Rectal smooth muscle tissue (tissue), 1 donor: ENCODE measurements around the gene PDE6A.

Experiments used
- H3K27ac ChIP-seq: one replicate; pipeline ENCODE4 v1.7.0; 2013; ENCODE audit warnings: low read depth, low read length, inconsistent platforms
- H3K27me3 ChIP-seq: one replicate; pipeline ENCODE4 v1.7.0; 2013; ENCODE audit warnings: low read length; ENCODE audit not compliant: control insufficient read depth, insufficient read depth
- H3K36me3 ChIP-seq: one replicate; pipeline ENCODE4 v1.7.0; 2013; ENCODE audit warnings: low read length; ENCODE audit not compliant: control insufficient read depth, insufficient read depth
- H3K4me1 ChIP-seq: one replicate; pipeline ENCODE4 v1.7.0; 2013; ENCODE audit warnings: low read length; ENCODE audit not compliant: control insufficient read depth, insufficient read depth
- H3K4me3 ChIP-seq: one replicate; pipeline ENCODE4 v1.7.0; 2013; ENCODE audit warnings: low read length
- H3K9ac ChIP-seq: one replicate; pipeline ENCODE4 v1.7.0; 2013; ENCODE audit warnings: low read length

The PDE6A gene

DNA sequence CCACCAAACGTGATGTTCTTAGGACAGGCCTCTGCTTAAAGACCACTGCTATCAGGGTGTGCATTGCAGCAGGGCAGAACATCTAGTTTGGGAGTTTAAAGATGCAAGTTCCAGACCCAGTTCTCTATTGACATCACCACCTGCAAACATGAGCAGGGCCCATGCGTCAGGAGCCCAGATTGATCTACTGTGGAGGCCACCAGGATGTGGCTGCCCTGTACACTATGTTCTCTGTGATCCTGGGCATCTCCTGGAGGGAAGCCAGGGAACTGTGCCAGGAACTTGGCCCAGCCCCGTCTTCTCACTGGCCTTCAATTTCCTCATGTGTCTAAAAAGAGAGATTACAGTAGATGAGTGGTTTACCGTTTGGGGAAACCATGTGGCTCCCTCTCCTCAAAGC is 87.1 kb downstream of the PDE6A start:
- no peaks in the 10 kb centered on the region for H3K27me3 ChIP-seq
- peak overlapping the region; percentile 72 for H3K27ac ChIP-seq
- H3K9ac ChIP-seq, result no peak overlapping the region
- H3K4me3 ChIP-seq, result no peak overlapping the region
- peaks cover 3% of the 10 kb centered on the region for H3K4me1 ChIP-seq
- no peaks in the 10 kb centered on the region for H3K36me3 ChIP-seq

DNA sequence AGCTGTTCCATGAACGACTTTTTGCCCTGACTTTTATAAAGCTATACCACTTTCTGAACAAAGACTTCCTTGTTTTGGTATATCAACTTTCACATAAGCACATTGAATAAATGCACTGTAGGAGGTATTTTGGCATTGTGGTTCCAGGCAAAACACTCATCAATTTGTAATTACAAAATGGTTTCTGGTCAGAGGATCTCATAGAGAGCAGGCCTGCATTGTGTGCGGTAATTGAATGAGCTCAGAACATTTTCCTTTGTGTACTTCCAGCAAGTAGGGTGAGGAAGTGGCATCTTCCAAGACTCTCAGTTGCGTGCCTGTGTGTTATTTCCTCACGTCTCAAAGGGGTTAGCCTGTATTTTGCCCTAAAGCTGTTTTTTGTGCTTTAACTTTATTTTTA is 89.2 kb downstream of the PDE6A start:
- Histone ChIP-seq H3K27ac (no peak overlapping the region), H3K27me3 (no peaks in the 10 kb centered on the region), H3K9ac (no peak overlapping the region), H3K4me3 (no peak overlapping the region), H3K36me3 (no peaks in the 10 kb centered on the region), H3K4me1 (peaks cover 3% of the 10 kb centered on the region)

DNA sequence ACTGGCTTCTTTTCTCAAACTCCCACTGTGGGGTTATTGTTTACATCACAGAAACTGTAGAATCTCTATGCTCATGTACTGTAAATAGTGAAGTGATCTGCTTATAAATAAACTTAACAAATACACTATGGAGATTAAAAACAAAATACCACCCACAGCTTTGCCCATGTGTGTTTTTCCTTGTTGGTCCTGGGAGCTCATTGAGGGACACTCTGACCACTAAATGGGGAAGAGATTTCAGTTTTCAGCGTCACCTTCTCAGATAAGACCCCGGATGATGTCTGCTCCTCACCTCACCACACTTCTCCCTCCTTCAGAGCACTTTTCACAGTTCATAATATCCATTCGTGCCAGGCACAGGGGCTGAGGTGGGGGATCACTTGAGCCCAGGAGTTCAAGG is 89.7 kb downstream of the PDE6A start:
- Histone ChIP-seq H3K4me3 (no peak overlapping the region), H3K9ac (no peak overlapping the region), H3K36me3 (peaks cover 2% of the 10 kb centered on the region), H3K27me3 (no peaks in the 10 kb centered on the region), H3K4me1 (peaks cover 3% of the 10 kb centered on the region), H3K27ac (no peak overlapping the region)

DNA sequence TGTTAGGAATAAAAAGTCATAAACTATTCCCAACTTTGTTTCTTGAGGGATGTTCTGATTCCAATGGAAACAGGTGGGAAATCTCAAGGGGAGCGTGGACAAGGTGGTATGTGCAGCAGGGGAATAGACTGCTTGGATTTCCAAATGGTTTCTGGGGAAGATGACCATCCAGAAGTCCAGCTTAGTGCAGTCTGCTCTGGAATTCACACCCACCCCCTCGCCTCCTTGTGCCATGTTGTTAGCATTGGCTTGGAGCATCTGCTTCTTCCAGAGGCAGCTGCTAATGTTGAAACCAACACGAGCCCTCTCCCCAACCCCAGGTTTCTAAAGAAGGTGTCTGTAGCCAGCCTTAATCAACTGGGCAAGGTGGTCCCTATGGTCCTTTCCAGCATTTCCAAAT is 90.9 kb downstream of the PDE6A start:
- no peaks in the 10 kb centered on the region for H3K27me3 ChIP-seq
- H3K27ac ChIP-seq, result no peak overlapping the region
- peaks cover 7% of the 10 kb centered on the region for H3K36me3 ChIP-seq
- peaks cover 3% of the 10 kb centered on the region for H3K4me1 ChIP-seq
- no peak overlapping the region for H3K4me3 ChIP-seq
- H3K9ac ChIP-seq, result no peak overlapping the region

DNA sequence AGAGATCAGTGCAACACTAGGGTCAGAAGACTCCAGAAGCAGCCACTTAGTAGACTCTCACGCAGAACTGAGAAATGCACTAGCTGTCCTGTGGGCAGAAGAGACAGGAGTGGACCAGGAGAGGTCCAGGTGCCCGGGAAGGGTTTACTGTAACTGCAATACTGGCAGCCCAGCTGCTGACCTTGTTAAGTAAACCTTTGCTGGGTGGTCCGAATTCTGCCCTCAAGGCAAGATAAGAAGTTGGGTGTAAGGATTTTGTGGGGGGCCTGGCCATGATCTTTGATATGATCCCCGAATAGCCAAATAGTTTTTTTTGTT is 91.3 kb downstream of the PDE6A start:
- Histone ChIP-seq H3K4me1 (peaks cover 3% of the 10 kb centered on the region), H3K27me3 (no peaks in the 10 kb centered on the region), H3K4me3 (no peak overlapping the region), H3K27ac (no peak overlapping the region), H3K9ac (no peak overlapping the region), H3K36me3 (peaks cover 11% of the 10 kb centered on the region)

DNA sequence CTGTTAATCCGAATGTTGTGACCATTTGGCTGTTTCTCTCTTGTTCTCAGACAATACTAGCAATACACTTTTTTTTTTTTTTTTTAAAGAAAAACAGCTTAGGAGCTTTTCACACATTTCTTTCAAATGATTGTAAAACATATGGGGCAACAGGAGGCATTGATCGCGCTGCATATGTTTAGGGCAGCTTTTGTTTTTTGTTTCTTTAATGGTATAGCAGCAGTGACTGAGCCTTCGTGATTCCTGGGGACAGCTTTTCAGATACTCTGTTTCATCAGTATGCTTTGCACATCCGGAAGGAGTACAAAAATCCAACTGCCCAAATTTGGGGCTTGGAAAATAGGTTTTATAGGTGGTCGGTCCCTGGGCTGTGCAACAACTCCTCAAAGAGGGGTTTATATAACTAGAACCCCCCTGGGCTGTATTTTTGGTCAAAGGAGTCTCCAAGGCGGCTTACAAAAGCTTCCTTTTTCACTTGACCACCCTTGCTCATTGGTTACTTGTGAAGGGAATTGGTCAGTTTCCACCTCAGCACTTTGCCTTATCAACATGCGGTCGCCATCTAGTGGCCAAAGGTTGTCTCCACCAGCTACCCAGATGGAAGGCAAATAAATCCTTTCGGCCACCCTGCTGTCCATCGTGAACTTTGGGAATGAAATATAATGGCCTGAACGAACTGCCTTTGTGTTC is 91.8 kb downstream of the PDE6A start:
- Histone ChIP-seq H3K9ac (no peak overlapping the region), H3K27ac (no peak overlapping the region)

DNA sequence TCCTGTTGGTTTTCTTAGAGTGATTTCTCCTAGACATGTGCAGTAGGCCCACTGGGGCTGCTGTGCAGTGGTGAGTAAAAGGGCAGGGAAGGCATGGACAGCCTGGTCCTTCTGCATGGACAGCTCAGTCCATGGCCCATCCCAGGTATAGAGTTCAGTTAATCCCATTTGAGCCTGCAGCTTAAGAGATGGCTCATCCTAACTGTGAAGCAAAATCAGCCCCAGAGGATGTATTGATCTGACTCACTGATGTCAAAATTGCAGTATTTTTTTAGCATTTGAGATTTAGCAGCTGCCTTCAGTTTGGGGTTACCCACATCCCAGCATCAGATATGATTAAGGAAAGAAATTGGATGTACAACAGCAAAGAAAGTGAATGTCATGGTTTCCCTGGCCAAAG is 93.4 kb downstream of the PDE6A start:
- Histone ChIP-seq H3K4me1 (no peaks in the 10 kb centered on the region), H3K36me3 (peaks cover 21% of the 10 kb centered on the region), H3K27ac (no peak overlapping the region)

More for the DNA sequence above, 91.8 kb downstream of the PDE6A start:
- Histone ChIP-seq H3K36me3 (peaks cover 12% of the 10 kb centered on the region), H3K4me1 (peaks cover 3% of the 10 kb centered on the region), H3K27me3 (no peaks in the 10 kb centered on the region), H3K4me3 (no peak overlapping the region)

DNA sequence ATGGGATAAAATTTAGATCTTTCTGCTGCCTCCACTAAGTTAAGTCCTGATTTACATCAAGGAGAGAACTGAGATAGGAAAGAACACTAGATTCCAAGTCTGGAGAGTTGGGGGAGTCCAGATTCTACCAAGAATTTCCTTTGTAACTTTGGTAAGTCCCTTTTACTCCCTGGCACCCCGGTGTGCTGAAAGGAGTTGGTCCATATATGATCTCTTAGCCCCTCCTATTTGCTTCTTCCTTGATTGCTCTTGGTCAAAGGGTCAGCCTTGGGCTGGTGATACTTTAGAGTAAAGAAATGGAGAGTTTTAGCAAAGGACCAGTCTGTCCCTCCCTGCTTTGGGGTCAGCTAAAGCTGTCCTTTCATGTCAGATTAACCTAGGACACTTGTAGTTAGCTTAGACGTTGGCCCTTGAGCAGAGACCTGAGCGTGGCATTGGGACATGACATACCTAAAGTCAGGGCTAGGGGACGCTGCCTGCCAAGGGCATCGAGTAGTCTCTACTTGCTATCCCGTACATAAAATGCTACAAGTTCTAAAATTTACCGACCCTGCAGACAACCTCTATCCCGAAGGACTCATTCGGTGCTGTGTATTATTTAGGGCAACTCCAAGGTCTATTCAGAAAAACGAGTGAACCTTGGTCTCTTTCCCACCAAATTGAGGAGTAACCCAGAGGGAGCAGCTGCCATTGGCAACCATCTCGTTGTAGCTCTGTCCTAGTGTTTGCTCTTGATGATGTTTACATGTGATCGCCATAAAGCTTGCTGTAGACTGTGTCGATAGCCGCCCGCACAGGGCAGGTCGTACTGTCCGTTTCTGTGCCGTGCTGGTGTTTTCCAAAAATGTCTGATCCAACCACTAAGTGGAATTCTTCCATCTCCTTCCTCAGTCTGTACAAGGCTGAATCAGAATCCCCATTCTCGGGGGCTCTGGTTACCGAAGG is 94.4 kb downstream of the PDE6A start:
- H3K9ac ChIP-seq, result no peak overlapping the region
- no peaks in the 10 kb centered on the region for H3K4me1 ChIP-seq
- no peak overlapping the region for H3K4me3 ChIP-seq
- H3K36me3 ChIP-seq, result peaks cover 28% of the 10 kb centered on the region
- H3K27me3 ChIP-seq, result no peaks in the 10 kb centered on the region
- H3K27ac ChIP-seq, result no peak overlapping the region

More for the DNA sequence above, 93.4 kb downstream of the PDE6A start:
- Histone ChIP-seq H3K27me3 (no peaks in the 10 kb centered on the region), H3K4me3 (no peak overlapping the region), H3K9ac (no peak overlapping the region)

DNA sequence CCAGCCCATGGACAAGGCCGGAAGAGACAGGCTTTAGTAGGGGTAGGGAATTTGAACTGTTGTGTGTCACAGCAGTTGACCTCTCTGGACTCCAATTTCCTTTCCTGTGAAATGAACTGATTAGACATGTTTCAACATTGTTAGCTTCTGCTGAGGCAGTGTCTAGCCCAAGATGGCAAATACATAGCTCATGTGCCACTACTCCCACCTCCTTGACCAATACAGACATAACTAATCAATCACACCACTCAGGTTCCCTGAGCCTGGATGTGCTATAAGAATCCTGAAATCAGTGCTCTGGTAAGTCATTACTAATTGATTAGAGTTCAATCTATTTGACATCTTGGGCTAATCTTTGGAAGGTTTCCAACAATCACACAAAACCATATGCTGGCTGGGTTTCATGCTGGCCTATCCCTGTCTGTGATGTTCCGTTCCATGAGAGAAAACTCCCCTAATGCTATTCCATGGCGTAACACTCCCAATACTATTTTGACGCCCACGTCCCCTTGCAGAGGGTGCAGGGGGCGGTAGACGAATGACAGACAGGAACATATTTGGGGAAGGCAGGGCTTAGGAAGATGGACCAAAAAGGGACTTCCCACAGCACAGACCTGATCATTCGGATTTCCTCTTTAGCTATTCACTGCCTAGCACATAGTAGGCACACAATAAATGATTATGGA is 95.2 kb downstream of the PDE6A start:
- no peak overlapping the region for H3K27ac ChIP-seq
- H3K27me3 ChIP-seq, result no peaks in the 10 kb centered on the region
- H3K4me1 ChIP-seq, result no peaks in the 10 kb centered on the region
- H3K9ac ChIP-seq, result no peak overlapping the region
- no peak overlapping the region for H3K4me3 ChIP-seq
- peaks cover 36% of the 10 kb centered on the region for H3K36me3 ChIP-seq

DNA sequence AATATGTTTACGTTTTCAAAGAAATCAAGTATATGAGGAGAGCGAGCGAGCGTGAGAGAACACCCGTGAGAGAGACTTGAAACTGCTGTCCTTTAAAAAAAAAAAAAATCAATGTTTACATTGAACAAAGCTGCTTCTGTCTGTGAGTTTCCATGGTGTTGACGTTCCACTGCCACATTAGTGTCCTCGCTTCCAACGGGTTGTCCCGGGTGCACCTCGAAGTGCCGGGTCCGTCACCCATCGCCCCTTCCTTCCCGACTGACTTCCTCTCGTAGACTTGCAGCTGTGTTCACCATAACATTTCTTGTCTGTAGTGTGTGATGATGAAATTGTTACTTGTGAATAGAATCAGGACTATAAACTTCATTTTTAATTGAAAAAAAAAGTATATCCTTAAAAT is 97.0 kb downstream of the PDE6A start:
- H3K27me3 ChIP-seq, result no peaks in the 10 kb centered on the region
- no peaks in the 10 kb centered on the region for H3K4me1 ChIP-seq
- H3K36me3 ChIP-seq, result peaks cover 40% of the 10 kb centered on the region
- no peak overlapping the region for H3K27ac ChIP-seq
- H3K9ac ChIP-seq, result no peak overlapping the region
- H3K4me3 ChIP-seq, result no peak overlapping the region

DNA sequence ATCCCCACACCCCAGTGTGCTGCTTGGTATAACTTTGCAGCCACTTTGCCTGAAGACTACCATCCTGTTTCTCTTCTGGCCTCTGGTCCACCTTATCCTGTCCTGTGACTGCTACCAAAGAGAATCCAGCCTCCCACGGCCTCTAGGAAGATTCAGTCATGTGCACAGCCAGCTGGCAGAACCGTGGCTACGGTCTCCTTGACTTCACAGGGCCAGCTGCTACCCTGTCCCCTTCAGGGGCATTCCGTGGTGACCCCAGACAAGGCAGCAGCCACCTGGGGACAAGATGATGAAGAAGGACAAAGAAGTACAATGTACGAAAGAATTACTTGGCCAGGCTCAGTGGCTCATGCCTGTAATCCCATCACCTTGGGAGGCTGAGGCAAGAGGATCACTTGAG is 98.6 kb downstream of the PDE6A start:
- H3K27ac ChIP-seq, result no peak overlapping the region
- H3K4me1 ChIP-seq, result no peaks in the 10 kb centered on the region
- no peak overlapping the region for H3K9ac ChIP-seq
- no peak overlapping the region for H3K4me3 ChIP-seq
- H3K36me3 ChIP-seq, result peaks cover 50% of the 10 kb centered on the region
- no peaks in the 10 kb centered on the region for H3K27me3 ChIP-seq

DNA sequence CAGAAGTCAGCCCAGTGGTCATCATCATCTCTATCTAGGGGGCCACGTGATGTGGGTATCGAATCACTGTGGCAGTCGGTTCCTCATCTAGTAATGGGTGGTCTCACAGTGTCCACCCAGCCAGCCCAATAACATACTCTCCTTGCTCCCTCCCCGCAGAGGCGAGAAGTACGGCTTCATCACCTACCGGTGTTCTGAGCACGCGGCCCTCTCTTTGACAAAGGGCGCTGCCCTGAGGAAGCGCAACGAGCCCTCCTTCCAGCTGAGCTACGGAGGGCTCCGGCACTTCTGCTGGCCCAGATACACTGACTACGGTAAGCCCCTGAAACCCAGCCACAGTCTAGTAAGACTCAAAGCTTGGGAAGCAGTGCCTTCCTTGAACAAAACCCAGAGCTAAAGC is 99.0 kb downstream of the PDE6A start:
- H3K36me3 ChIP-seq, result peaks cover 52% of the 10 kb centered on the region
- H3K4me1 ChIP-seq, result no peaks in the 10 kb centered on the region
- no peak overlapping the region for H3K27ac ChIP-seq
- no peak overlapping the region for H3K4me3 ChIP-seq
- H3K9ac ChIP-seq, result no peak overlapping the region
- no peaks in the 10 kb centered on the region for H3K27me3 ChIP-seq
